SJCRH30 (cell line): ENCODE data around the gene GPBP1L1. TPM values are rescaled to one million over a fixed set of nuclear protein-coding genes. Genes with fewer than 3 reads are reported as not detected.
A peak's percentile ranks its signal among the peaks of the same experiment; 100 is the strongest.

ENCODE experiments used
- DNase-seq, 2 experiments: peaks; one replicate each; pipeline ENCODE4 v3.0.0-alpha.2; 2015 to 2020
- H3K27ac ChIP-seq: fragments of 250-450 bp; sonication (Bioruptor Pico); 2 replicates; pipeline ENCODE4 v1.5.1; 2020; ENCODE audit warnings: mild to moderate bottlenecking, moderate library complexity
- H3K27me3 ChIP-seq: fragments of 250-450 bp; sonication (Bioruptor Pico); 2 replicates; pipeline ENCODE4 v1.5.1; 2020; ENCODE audit warnings: mild to moderate bottlenecking, moderate library complexity
- H3K36me3 ChIP-seq: fragments of 250-450 bp; sonication (Bioruptor Pico); 2 replicates; pipeline ENCODE4 v1.5.1; 2020; ENCODE audit warnings: mild to moderate bottlenecking, moderate library complexity
- H3K4me1 ChIP-seq: fragments of 250-450 bp; sonication (Bioruptor Pico); 2 replicates; pipeline ENCODE4 v1.5.1; 2020; ENCODE audit warnings: mild to moderate bottlenecking, moderate library complexity
- H3K4me3 ChIP-seq: fragments of 250-450 bp; sonication (Bioruptor Pico); 2 replicates; pipeline ENCODE4 v1.5.1; 2020; ENCODE audit warnings: mild to moderate bottlenecking, moderate library complexity
- H3K9me3 ChIP-seq: fragments of 250-450 bp; sonication (Bioruptor Pico); replicated peaks from 2 replicates; pipeline ENCODE4 v1.5.1; 2020; ENCODE audit warnings: mild to moderate bottlenecking, moderate library complexity
- total RNA-seq: library from RNA; depleted of rRNA; stranded (reverse); fragments of >200 nt; shearing (Covaris generic); gene quantifications from 2 replicates; pipeline ENCODE4 v1.2.3, GENCODE V29; 2014

Gene GPBP1L1
- total RNA-seq, 1 experiment from 2014 or later = 119 TPM

GRCh38 chr1:45635211-45635610, 51.1 kb downstream of the GPBP1L1 start:
- Histone ChIP-seq H3K27ac (no peak overlapping the region), H3K4me1 (no peaks in the 10 kb centered on the region), H3K4me3 (no peak overlapping the region), H3K27me3 (no peaks in the 10 kb centered on the region), H3K9me3 (no peaks in the 10 kb centered on the region), H3K36me3 (peaks cover 98% of the 10 kb centered on the region)
- DNase-seq = no peak

GRCh38 chr1:45630429-45630828, 55.9 kb downstream of the GPBP1L1 start:
- no peak for DNase-seq
- H3K36me3 ChIP-seq = peaks cover 92% of the 10 kb centered on the region
- no peaks in the 10 kb centered on the region for H3K4me1 ChIP-seq
- no peak overlapping the region for H3K27ac ChIP-seq
- H3K9me3 ChIP-seq = no peaks in the 10 kb centered on the region
- H3K4me3 ChIP-seq = no peak overlapping the region
- H3K27me3 ChIP-seq = no peaks in the 10 kb centered on the region

GRCh38 chr1:45629035-45629434, 57.3 kb downstream of the GPBP1L1 start:
- Histone ChIP-seq H3K27ac (no peak overlapping the region), H3K27me3 (no peaks in the 10 kb centered on the region), H3K36me3 (peaks cover 80% of the 10 kb centered on the region), H3K9me3 (no peaks in the 10 kb centered on the region), H3K4me1 (no peaks in the 10 kb centered on the region), H3K4me3 (no peak overlapping the region)
- no peak for DNase-seq

- Histone ChIP-seq H3K27ac (no peak within 1 kb of the TSS), H3K27me3 (no peaks in the 10 kb centered on the region), H3K4me1 (no peaks in the 10 kb centered on the region), H3K36me3 (peaks cover 41% of the 10 kb centered on the region), H3K4me3 (no peak within 1 kb of the TSS), H3K9me3 (no peaks in the 10 kb centered on the region)
- DNase-seq = no peak
Measured at GRCh38 chr1:45623972-45624371, 62.4 kb downstream of the GPBP1L1 start, which contains the start of gene CCDC17. Gene CCDC17, minus strand, starts transcription at chr1:45624054. Its CDS starts 145 bp downstream, at chr1:45623909.

- Histone ChIP-seq H3K4me1 (no peaks in the 10 kb centered on the region), H3K27me3 (no peaks in the 10 kb centered on the region), H3K27ac (no peak overlapping the region), H3K36me3 (peaks cover 39% of the 10 kb centered on the region), H3K9me3 (no peaks in the 10 kb centered on the region), H3K4me3 (no peak overlapping the region)
- DNase-seq = no peak
Measured at GRCh38 chr1:45622524-45623394, 63.6 kb downstream of the GPBP1L1 start.

- no peak overlapping the region for H3K4me3 ChIP-seq
Measured at GRCh38 chr1:45621895-45622523, 64.3 kb downstream of the GPBP1L1 start.

GRCh38 chr1:45621501-45621836, 64.9 kb downstream of the GPBP1L1 start:
- no peak overlapping the region for H3K4me3 ChIP-seq
- H3K27me3 ChIP-seq = no peaks in the 10 kb centered on the region
- H3K4me1 ChIP-seq = no peaks in the 10 kb centered on the region
- no peak for DNase-seq
- H3K27ac ChIP-seq = no peak overlapping the region
- H3K36me3 ChIP-seq = peaks cover 42% of the 10 kb centered on the region
- no peaks in the 10 kb centered on the region for H3K9me3 ChIP-seq

More at GRCh38 chr1:45621895-45622523, 64.3 kb downstream of the GPBP1L1 start:
- Histone ChIP-seq H3K36me3 (peaks cover 40% of the 10 kb centered on the region), H3K9me3 (no peaks in the 10 kb centered on the region), H3K4me1 (no peaks in the 10 kb centered on the region), H3K27me3 (no peaks in the 10 kb centered on the region), H3K27ac (no peak overlapping the region)
- DNase-seq = no peak

GRCh38 chr1:45620588-45621500, 65.5 kb downstream of the GPBP1L1 start:
- no peaks in the 10 kb centered on the region for H3K4me1 ChIP-seq
- H3K4me3 ChIP-seq = no peak overlapping the region
- no peaks in the 10 kb centered on the region for H3K27me3 ChIP-seq
- H3K27ac ChIP-seq = no peak overlapping the region
- H3K9me3 ChIP-seq = no peaks in the 10 kb centered on the region
- peak in 1 of 2 experiments; percentile 24 for DNase-seq
- peaks cover 45% of the 10 kb centered on the region for H3K36me3 ChIP-seq

GRCh38 chr1:45619149-45619921, 67.0 kb downstream of the GPBP1L1 start:
- H3K4me1 ChIP-seq = no peaks in the 10 kb centered on the region
- no peak for DNase-seq
- no peak overlapping the region for H3K4me3 ChIP-seq
- no peak overlapping the region for H3K27ac ChIP-seq
- no peaks in the 10 kb centered on the region for H3K9me3 ChIP-seq
- H3K27me3 ChIP-seq = no peaks in the 10 kb centered on the region
- peaks cover 54% of the 10 kb centered on the region for H3K36me3 ChIP-seq

GRCh38 chr1:45617618-45618017, 68.7 kb downstream of the GPBP1L1 start:
- H3K36me3 ChIP-seq = peaks cover 71% of the 10 kb centered on the region
- no peaks in the 10 kb centered on the region for H3K4me1 ChIP-seq
- H3K27me3 ChIP-seq = no peaks in the 10 kb centered on the region
- H3K4me3 ChIP-seq = no peak overlapping the region
- DNase-seq = no peak
- no peak overlapping the region for H3K27ac ChIP-seq
- no peaks in the 10 kb centered on the region for H3K9me3 ChIP-seq

- Histone ChIP-seq H3K4me3 (no peak overlapping the region), H3K27ac (no peak overlapping the region), H3K36me3 (peaks cover 81% of the 10 kb centered on the region), H3K9me3 (no peaks in the 10 kb centered on the region), H3K27me3 (no peaks in the 10 kb centered on the region), H3K4me1 (no peaks in the 10 kb centered on the region)
- DNase-seq = no peak
Measured at GRCh38 chr1:45615885-45616284, 70.4 kb downstream of the GPBP1L1 start.

GRCh38 chr1:45612941-45613579, 73.3 kb downstream of the GPBP1L1 start:
- Histone ChIP-seq H3K27ac (no peak overlapping the region), H3K27me3 (no peaks in the 10 kb centered on the region), H3K4me3 (no peak overlapping the region), H3K4me1 (no peaks in the 10 kb centered on the region), H3K36me3 (peaks cover 93% of the 10 kb centered on the region), H3K9me3 (no peaks in the 10 kb centered on the region)
- no peak for DNase-seq

- H3K36me3 ChIP-seq = peaks cover 91% of the 10 kb centered on the region
Measured at GRCh38 chr1:45610589-45611226, 75.6 kb downstream of the GPBP1L1 start.

More at GRCh38 chr1:45610589-45611226, 75.6 kb downstream of the GPBP1L1 start:
- Histone ChIP-seq H3K27ac (no peak overlapping the region), H3K4me3 (no peak overlapping the region), H3K9me3 (no peaks in the 10 kb centered on the region), H3K27me3 (no peaks in the 10 kb centered on the region), H3K4me1 (no peaks in the 10 kb centered on the region)
- DNase-seq = no peak
